Liver (tissue), 9 donors: Measurements from ENCODE around the gene KIF18B. TPM values are rescaled to one million over a fixed set of nuclear protein-coding genes. Genes with fewer than 3 reads are reported as not detected.

ENCODE experiments used
- DNase-seq: peaks from one replicate; pipeline ENCODE4 v3.0.0-alpha.2; 2017; ENCODE audit warnings: low spot score
- H3K27ac ChIP-seq, 2 donors: one replicate each; pipeline ENCODE4 v1.7.0; 2013; ENCODE audit warnings: inconsistent platforms in 2 of 2, low read length in 2 of 2, control low read depth in 1 of 2, low read depth in 1 of 2, mild to moderate bottlenecking in 1 of 2
- H3K27me3 ChIP-seq, 4 donors: one replicate each; pipeline versions ENCODE4 v1.6.1 to v1.7.0; 2013; ENCODE audit warnings: low read length in 3 of 4, inconsistent platforms in 1 of 4, mild to moderate bottlenecking in 1 of 4, moderate library complexity in 1 of 4; ENCODE audit not compliant: control insufficient read depth in 4 of 4, insufficient read depth in 4 of 4
- H3K36me3 ChIP-seq, 4 donors: one replicate each; pipeline versions ENCODE4 v1.6.1 to v1.7.0; 2013; ENCODE audit warnings: low read length in 3 of 4, mild to moderate bottlenecking in 3 of 4, low read depth in 1 of 4, moderate library complexity in 1 of 4; ENCODE audit not compliant: control insufficient read depth in 4 of 4, insufficient read depth in 3 of 4
- H3K4me1 ChIP-seq, 4 donors: one replicate each; pipeline versions ENCODE4 v1.6.1 to v1.7.0; 2013; ENCODE audit warnings: low read length in 3 of 4, mild to moderate bottlenecking in 3 of 4, moderate library complexity in 1 of 4; ENCODE audit not compliant: control insufficient read depth in 4 of 4, insufficient read depth in 4 of 4
- H3K4me3 ChIP-seq, 3 donors: one replicate each; pipeline versions ENCODE4 v1.6.1 to v1.7.0; 2013; ENCODE audit warnings: low read length in 3 of 3, control low read depth in 1 of 3, low read depth in 1 of 3, mild to moderate bottlenecking in 1 of 3
- H3K9ac ChIP-seq, 2 donors: one replicate each; pipeline ENCODE4 v1.7.0; 2013; ENCODE audit warnings: low read length in 2 of 2, mild to moderate bottlenecking in 2 of 2, moderate library complexity in 2 of 2, control low read depth in 1 of 2, low read depth in 1 of 2
- H3K9me3 ChIP-seq, 4 donors: one replicate each; pipeline versions ENCODE4 v1.6.1 to v1.7.0; 2013; ENCODE audit warnings: low read length in 3 of 4; ENCODE audit not compliant: control insufficient read depth in 4 of 4
- EGR1 ChIP-seq, 2 donors: IDR thresholded peaks; 2 replicates each; pipeline ENCODE4 v1.6.1; 2016 to 2018; ENCODE audit warnings: antibody characterized with exemption in 2 of 2, low read depth in 2 of 2
- FOXA1 ChIP-seq: IDR thresholded peaks from 2 replicates; pipeline ENCODE4 v1.6.1; 2016; ENCODE audit warnings: antibody characterized with exemption
- FOXA2 ChIP-seq: IDR thresholded peaks from 2 replicates; pipeline ENCODE4 v1.6.1; 2016; ENCODE audit warnings: antibody characterized with exemption
- GABPA ChIP-seq, 2 donors: IDR thresholded peaks in 1 of 2; conservative IDR thresholded peaks in 1 of 2; 2 replicates each; pipeline ENCODE4 v1.6.1; 2016; ENCODE audit warnings: antibody characterized with exemption in 2 of 2, mild to moderate bottlenecking in 1 of 2, moderate library complexity in 1 of 2
- HNF4A ChIP-seq, 2 donors: conservative IDR thresholded peaks; 2 replicates each; pipeline ENCODE4 v1.6.1; 2016; ENCODE audit warnings: antibody characterized with exemption in 2 of 2, mild to moderate bottlenecking in 2 of 2
- HNF4G ChIP-seq: IDR thresholded peaks from 2 replicates; pipeline ENCODE4 v1.6.1; 2016; ENCODE audit warnings: antibody characterized with exemption
- JUND ChIP-seq, 2 donors: IDR thresholded peaks; 2 replicates each; pipeline ENCODE4 v1.6.1; 2016; ENCODE audit warnings: antibody characterized with exemption in 2 of 2
- NR2F2 ChIP-seq: IDR thresholded peaks from 2 replicates; pipeline ENCODE4 v1.6.1; 2016; ENCODE audit warnings: antibody characterized with exemption
- RAD21 ChIP-seq, 2 donors: IDR thresholded peaks; 2 replicates each; pipeline ENCODE4 v1.6.1; 2016; ENCODE audit warnings: antibody characterized with exemption in 2 of 2, mild to moderate bottlenecking in 2 of 2
- SP1 ChIP-seq: IDR thresholded peaks from 2 replicates; pipeline ENCODE4 v1.6.1; 2018; ENCODE audit warnings: antibody characterized with exemption, mild to moderate bottlenecking
- TAF1 ChIP-seq: conservative IDR thresholded peaks from 2 replicates; pipeline ENCODE4 v1.6.1; 2016; ENCODE audit warnings: antibody characterized with exemption, mild to moderate bottlenecking
- YY1 ChIP-seq: IDR thresholded peaks from 2 replicates; pipeline ENCODE4 v1.6.1; 2016; ENCODE audit warnings: antibody characterized with exemption, mild to moderate bottlenecking
- WGBS: extraction: QIAGEN DNeasy Blood & Tissue Kit; methylation state at CpG from one replicate; pipeline ENCODE4 v1.1.7; 2013; 5-methylcytosine and 5-hydroxymethylcytosine counted together
- polyA plus RNA-seq, 2 donors: library from polyadenylated mRNA; stranded (reverse) in 1 of 2; unstranded in 1 of 2; fragments of 200-250 nt in 1 of 2; fragments of >200 nt in 1 of 2; fragmentation: Nextera tagmentation in 1 of 2; extraction: Ambion mirVana in 1 of 2; gene quantifications; one replicate each; pipeline versions ENCODE4 v1.2.1 to v1.2.3, GENCODE V29; 2013 to 2015
- total RNA-seq, 2 donors: library from RNA; depleted of rRNA; stranded (reverse); fragments of >200 nt; gene quantifications; one replicate each; pipeline ENCODE4 v1.2.3, GENCODE V29; 2014
- TF ChIP-seq, protein P1 (sequence below): IDR thresholded peaks from 2 replicates; pipeline ENCODE4 v1.6.1; 2016; ENCODE audit warnings: antibody characterized with exemption
- TF ChIP-seq, protein P2 (sequence below): IDR thresholded peaks from 2 replicates; pipeline ENCODE4 v1.6.1; 2016; ENCODE audit warnings: antibody characterized with exemption
- TF ChIP-seq, protein P3 (sequence below): fragments of 150-350 bp; IDR thresholded peaks from 2 replicates; pipeline ENCODE4 v1.5.1; 2017; ENCODE audit warnings: improper control_type of control experiment, low read depth, low read length; ENCODE audit not compliant: missing input control
- TF ChIP-seq, protein P4 (sequence below): IDR thresholded peaks from 2 replicates; pipeline ENCODE4 v1.6.1; 2016; ENCODE audit warnings: antibody characterized with exemption, mild to moderate bottlenecking
- TF ChIP-seq, protein P5 (sequence below): IDR thresholded peaks from 2 replicates; pipeline ENCODE4 v1.6.1; 2016; ENCODE audit warnings: antibody characterized with exemption
- donor health status: healthy.
- donor health status: healthy.
- donor health status: healthy.
- donor health status: healthy.
- donor health status: healthy.

The KIF18B gene
- total and polyA plus RNA-seq, 4 donors: under 0.01 to 11.9 (median 0.48) TPM

DNA sequence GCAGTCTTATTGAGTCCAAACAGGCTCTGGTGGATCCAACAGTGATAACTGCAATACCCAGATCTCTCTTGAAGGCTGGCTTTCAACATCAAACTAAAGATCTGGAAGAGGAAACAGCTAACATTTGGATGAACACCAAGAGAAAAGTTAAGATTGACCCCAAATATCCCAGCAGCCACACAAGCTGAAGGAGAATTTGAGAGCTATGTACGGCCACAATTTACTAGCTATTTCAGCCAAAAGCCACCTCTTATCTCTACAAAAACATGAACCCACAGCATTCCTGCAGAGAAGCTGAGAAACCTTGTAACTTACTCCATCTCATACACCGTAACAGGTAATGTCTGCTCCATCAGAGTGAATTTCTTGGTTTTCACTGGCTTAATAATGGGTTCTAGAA lies 62.6 kb downstream of the KIF18B start:
- Histone ChIP-seq H3K27ac (no peak overlapping the region), H3K36me3 (peaks cover 7 to 59% (median 36%) of the 10 kb centered on the region in 4 donors), H3K4me1 (peaks cover 0 to 6% (median 3%) of the 10 kb centered on the region in 4 donors), H3K9me3 (no peaks in the 10 kb centered on the region), H3K27me3 (no peaks in the 10 kb centered on the region), H3K9ac (no peak overlapping the region), H3K4me3 (no peak overlapping the region)
- WGBS: 97% methylated on average over 2 of the region's 2 CpGs
- TF ChIP-seq, protein P1, sequence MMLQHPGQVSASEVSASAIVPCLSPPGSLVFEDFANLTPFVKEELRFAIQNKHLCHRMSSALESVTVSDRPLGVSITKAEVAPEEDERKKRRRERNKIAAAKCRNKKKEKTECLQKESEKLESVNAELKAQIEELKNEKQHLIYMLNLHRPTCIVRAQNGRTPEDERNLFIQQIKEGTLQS: no peak
- TF ChIP-seq NR2F2 (no peak), HNF4G (no peak), JUND (IDR thresholded peaks at IDR 0.05) (no peak), FOXA1 (no peak), HNF4A (conservative IDR thresholded peaks at IDR 0.05) (no peak), SP1 (no peak), EGR1 (IDR thresholded peaks at IDR 0.05; ENCODE audit: low read depth in 2 of 2) (no peak), GABPA (IDR thresholded peaks at IDR 0.05 in 1 of 2, conservative IDR thresholded peaks at IDR 0.05 in 1 of 2) (no peak)
- TF ChIP-seq, protein P2, sequence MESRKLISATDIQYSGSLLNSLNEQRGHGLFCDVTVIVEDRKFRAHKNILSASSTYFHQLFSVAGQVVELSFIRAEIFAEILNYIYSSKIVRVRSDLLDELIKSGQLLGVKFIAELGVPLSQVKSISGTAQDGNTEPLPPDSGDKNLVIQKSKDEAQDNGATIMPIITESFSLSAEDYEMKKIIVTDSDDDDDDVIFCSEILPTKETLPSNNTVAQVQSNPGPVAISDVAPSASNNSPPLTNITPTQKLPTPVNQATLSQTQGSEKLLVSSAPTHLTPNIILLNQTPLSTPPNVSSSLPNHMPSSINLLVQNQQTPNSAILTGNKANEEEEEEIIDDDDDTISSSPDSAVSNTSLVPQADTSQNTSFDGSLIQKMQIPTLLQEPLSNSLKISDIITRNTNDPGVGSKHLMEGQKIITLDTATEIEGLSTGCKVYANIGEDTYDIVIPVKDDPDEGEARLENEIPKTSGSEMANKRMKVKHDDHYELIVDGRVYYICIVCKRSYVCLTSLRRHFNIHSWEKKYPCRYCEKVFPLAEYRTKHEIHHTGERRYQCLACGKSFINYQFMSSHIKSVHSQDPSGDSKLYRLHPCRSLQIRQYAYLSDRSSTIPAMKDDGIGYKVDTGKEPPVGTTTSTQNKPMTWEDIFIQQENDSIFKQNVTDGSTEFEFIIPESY: no peak
- TF ChIP-seq, protein P3, sequence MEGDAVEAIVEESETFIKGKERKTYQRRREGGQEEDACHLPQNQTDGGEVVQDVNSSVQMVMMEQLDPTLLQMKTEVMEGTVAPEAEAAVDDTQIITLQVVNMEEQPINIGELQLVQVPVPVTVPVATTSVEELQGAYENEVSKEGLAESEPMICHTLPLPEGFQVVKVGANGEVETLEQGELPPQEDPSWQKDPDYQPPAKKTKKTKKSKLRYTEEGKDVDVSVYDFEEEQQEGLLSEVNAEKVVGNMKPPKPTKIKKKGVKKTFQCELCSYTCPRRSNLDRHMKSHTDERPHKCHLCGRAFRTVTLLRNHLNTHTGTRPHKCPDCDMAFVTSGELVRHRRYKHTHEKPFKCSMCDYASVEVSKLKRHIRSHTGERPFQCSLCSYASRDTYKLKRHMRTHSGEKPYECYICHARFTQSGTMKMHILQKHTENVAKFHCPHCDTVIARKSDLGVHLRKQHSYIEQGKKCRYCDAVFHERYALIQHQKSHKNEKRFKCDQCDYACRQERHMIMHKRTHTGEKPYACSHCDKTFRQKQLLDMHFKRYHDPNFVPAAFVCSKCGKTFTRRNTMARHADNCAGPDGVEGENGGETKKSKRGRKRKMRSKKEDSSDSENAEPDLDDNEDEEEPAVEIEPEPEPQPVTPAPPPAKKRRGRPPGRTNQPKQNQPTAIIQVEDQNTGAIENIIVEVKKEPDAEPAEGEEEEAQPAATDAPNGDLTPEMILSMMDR: no peak
- TF ChIP-seq, protein P4, sequence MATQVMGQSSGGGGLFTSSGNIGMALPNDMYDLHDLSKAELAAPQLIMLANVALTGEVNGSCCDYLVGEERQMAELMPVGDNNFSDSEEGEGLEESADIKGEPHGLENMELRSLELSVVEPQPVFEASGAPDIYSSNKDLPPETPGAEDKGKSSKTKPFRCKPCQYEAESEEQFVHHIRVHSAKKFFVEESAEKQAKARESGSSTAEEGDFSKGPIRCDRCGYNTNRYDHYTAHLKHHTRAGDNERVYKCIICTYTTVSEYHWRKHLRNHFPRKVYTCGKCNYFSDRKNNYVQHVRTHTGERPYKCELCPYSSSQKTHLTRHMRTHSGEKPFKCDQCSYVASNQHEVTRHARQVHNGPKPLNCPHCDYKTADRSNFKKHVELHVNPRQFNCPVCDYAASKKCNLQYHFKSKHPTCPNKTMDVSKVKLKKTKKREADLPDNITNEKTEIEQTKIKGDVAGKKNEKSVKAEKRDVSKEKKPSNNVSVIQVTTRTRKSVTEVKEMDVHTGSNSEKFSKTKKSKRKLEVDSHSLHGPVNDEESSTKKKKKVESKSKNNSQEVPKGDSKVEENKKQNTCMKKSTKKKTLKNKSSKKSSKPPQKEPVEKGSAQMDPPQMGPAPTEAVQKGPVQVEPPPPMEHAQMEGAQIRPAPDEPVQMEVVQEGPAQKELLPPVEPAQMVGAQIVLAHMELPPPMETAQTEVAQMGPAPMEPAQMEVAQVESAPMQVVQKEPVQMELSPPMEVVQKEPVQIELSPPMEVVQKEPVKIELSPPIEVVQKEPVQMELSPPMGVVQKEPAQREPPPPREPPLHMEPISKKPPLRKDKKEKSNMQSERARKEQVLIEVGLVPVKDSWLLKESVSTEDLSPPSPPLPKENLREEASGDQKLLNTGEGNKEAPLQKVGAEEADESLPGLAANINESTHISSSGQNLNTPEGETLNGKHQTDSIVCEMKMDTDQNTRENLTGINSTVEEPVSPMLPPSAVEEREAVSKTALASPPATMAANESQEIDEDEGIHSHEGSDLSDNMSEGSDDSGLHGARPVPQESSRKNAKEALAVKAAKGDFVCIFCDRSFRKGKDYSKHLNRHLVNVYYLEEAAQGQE: no peak
- no peak for DNase-seq

DNA sequence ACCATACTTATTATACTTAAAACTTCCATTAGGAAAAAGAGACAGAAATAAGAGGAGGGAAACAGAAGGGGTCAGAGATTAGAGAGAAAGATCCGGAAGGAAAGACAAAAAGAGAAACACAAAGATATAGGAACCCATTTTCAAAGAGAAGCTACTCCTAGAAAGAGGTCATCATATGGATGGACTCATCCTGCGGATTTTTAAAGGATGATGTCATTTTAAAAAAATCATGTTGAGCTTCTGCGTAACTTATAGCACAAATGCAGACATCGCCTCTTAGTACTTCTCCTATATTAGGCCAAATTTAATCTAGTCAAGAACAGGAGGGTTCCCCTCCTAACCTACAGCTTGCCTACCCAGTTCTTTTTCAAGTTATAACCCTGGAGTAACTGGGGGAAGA lies 66.4 kb downstream of the KIF18B start:
- no peaks in the 10 kb centered on the region for H3K27me3 ChIP-seq
- no peaks in the 10 kb centered on the region for H3K9me3 ChIP-seq
- DNase-seq: no peak
- H3K27ac ChIP-seq: no peak overlapping the region
- no peaks in the 10 kb centered on the region for H3K4me1 ChIP-seq
- no peak overlapping the region for H3K4me3 ChIP-seq
- no peak overlapping the region for H3K9ac ChIP-seq
- peaks cover 9 to 69% (median 45%) of the 10 kb centered on the region in 4 donors for H3K36me3 ChIP-seq
- WGBS: 93% methylated on average over 4 of the region's 4 CpGs
- TF ChIP-seq, protein P2: no peak
- TF ChIP-seq JUND (IDR thresholded peaks at IDR 0.05) (no peak), SP1 (no peak), RAD21 (IDR thresholded peaks at IDR 0.05) (no peak), FOXA1 (no peak), HNF4A (conservative IDR thresholded peaks at IDR 0.05) (no peak), YY1 (no peak), TAF1 (no peak), HNF4G (no peak), FOXA2 (no peak), EGR1 (IDR thresholded peaks at IDR 0.05; ENCODE audit: low read depth in 2 of 2) (no peak)
- TF ChIP-seq, protein P5, sequence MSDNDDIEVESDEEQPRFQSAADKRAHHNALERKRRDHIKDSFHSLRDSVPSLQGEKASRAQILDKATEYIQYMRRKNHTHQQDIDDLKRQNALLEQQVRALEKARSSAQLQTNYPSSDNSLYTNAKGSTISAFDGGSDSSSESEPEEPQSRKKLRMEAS: no peak
- TF ChIP-seq, protein P1: no peak
- TF ChIP-seq, protein P4: no peak
